CD4-positive, alpha-beta T cell treated with Interleukin-17A for 1 hour (primary cell): Measurements from ENCODE around the gene LBP.
"Not testable (repeated sequence)": the region's sequence is repeated elsewhere in the genome, so short reads cannot be mapped to it uniquely, and the experiment has no call there.

Source experiments
- DNase-seq: peaks from one replicate; pipeline ENCODE4 v3.0.0-alpha.2; 2020

LBP gene

GRCh38 chr20:38324159-38324558 lies 22.1 kb upstream of the LBP start:
- no peak for DNase-seq

- no peak for DNase-seq
Observed at GRCh38 chr20:38325167-38325566, 21.1 kb upstream of the LBP start.

GRCh38 chr20:38325905-38326304 lies 20.4 kb upstream of the LBP start:
- DNase-seq, result no peak

GRCh38 chr20:38326309-38326708 lies 20.0 kb upstream of the LBP start:
- no peak for DNase-seq

GRCh38 chr20:38330638-38331037 lies 15.6 kb upstream of the LBP start:
- no peak for DNase-seq

GRCh38 chr20:38331245-38331644 lies 15.0 kb upstream of the LBP start:
- no peak for DNase-seq

GRCh38 chr20:38331814-38332213 lies 14.5 kb upstream of the LBP start:
- DNase-seq, result no peak

GRCh38 chr20:38334016-38334415 lies 12.3 kb upstream of the LBP start:
- no peak for DNase-seq

- DNase-seq, result no peak
Observed at GRCh38 chr20:38336726-38337125, 9.6 kb upstream of the LBP start.

- no peak for DNase-seq
Observed at GRCh38 chr20:38337561-38338140, 8.6 kb upstream of the LBP start.

GRCh38 chr20:38338849-38339520 lies 7.3 kb upstream of the LBP start:
- no peak for DNase-seq

GRCh38 chr20:38339521-38339896 lies 6.8 kb upstream of the LBP start:
- DNase-seq, result not testable (repeated sequence)

GRCh38 chr20:38339997-38340396 lies 6.3 kb upstream of the LBP start:
- no peak for DNase-seq

GRCh38 chr20:38340693-38341092 lies 5.6 kb upstream of the LBP start:
- no peak for DNase-seq

- no peak for DNase-seq
Observed at GRCh38 chr20:38342216-38342615, 4.1 kb upstream of the LBP start.

GRCh38 chr20:38342713-38343310 lies 3.5 kb upstream of the LBP start:
- no peak for DNase-seq

GRCh38 chr20:38343311-38344106 lies 2.8 kb upstream of the LBP start:
- no peak for DNase-seq

GRCh38 chr20:38344107-38344701 lies 2.1 kb upstream of the LBP start:
- no peak for DNase-seq

- no peak for DNase-seq
Observed at GRCh38 chr20:38345643-38346042, 639 bp upstream of the LBP start.

GRCh38 chr20:38346741-38347140 lies 459 bp downstream of the LBP start:
- no peak for DNase-seq

- DNase-seq, result no peak
Observed at GRCh38 chr20:38349856-38350255, 3.6 kb downstream of the LBP start.

GRCh38 chr20:38350879-38351775 lies 4.8 kb downstream of the LBP start:
- DNase-seq, result no peak
